ENCODE measurements around the gene MYEOV.

- TF ChIP-seq POLR2A (IDR thresholded peaks at IDR 0.05): no peak
- TF ChIP-seq, protein P1, sequence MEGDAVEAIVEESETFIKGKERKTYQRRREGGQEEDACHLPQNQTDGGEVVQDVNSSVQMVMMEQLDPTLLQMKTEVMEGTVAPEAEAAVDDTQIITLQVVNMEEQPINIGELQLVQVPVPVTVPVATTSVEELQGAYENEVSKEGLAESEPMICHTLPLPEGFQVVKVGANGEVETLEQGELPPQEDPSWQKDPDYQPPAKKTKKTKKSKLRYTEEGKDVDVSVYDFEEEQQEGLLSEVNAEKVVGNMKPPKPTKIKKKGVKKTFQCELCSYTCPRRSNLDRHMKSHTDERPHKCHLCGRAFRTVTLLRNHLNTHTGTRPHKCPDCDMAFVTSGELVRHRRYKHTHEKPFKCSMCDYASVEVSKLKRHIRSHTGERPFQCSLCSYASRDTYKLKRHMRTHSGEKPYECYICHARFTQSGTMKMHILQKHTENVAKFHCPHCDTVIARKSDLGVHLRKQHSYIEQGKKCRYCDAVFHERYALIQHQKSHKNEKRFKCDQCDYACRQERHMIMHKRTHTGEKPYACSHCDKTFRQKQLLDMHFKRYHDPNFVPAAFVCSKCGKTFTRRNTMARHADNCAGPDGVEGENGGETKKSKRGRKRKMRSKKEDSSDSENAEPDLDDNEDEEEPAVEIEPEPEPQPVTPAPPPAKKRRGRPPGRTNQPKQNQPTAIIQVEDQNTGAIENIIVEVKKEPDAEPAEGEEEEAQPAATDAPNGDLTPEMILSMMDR (IDR thresholded peaks at IDR 0.05): no peak
Observed at GRCh38 chr11:69310934-69311766, 17.2 kb downstream of the MYEOV start.
